GM03348 (cell line): ENCODE data around the gene NEMP2.

Experiments used
- DNase-seq: peaks from one replicate; pipeline ENCODE4 v3.0.0; 2012; ENCODE audit warnings: low spot score

Gene NEMP2

GRCh38 chr2:190457256-190457655 lies 77.3 kb downstream of the NEMP2 start:
- DNase-seq, result no peak

DNA sequence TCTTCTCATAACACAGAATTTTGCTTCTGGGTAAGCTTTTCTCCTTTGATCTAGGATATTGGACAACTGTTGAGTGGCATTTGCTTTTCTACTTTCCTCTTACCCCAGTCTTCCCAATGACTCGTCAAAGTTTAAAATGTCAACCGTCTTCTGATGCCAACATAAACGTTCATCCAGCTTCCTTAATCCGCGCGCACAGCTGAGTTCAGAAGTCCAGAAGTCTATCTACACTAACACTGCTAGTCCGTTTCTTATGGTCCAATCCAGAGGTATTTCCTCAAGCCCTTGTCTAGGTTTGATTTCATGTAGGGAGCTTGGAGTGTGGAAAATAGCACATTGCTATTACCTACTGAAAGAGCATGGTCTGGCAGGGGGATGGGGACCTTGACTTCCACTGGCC lies 77.7 kb downstream of the NEMP2 start:
- DNase-seq, result no peak

GRCh38 chr2:190455358-190456095 lies 79.0 kb downstream of the NEMP2 start:
- no peak for DNase-seq

DNA sequence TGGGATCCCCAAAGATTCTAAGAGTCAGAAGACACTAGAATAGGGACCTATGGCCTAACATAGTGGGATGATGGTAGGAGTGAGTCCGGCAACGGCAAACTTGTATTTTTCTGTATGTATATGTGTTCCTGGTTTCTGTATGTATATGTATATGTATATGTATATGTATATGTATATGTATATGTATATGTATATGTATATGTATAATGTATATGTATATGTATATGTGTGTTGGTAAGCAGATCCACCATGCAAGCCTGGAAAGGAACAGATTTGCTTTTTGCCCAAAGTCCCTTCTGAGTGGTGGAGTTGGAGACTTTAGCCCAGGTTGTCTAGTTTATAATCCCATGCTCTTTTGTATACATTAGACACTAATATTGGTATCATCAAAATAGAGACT lies 79.7 kb downstream of the NEMP2 start:
- DNase-seq, result no peak
